ENCODE results near the gene CFAP20. TPM values are rescaled to one million over a fixed set of nuclear protein-coding genes. Genes with fewer than 3 reads are reported as not detected.

CFAP20 gene
- total RNA-seq, 4 donors from 2014 or later: 28.6 to 85.4 (median 60.7) TPM

DNA sequence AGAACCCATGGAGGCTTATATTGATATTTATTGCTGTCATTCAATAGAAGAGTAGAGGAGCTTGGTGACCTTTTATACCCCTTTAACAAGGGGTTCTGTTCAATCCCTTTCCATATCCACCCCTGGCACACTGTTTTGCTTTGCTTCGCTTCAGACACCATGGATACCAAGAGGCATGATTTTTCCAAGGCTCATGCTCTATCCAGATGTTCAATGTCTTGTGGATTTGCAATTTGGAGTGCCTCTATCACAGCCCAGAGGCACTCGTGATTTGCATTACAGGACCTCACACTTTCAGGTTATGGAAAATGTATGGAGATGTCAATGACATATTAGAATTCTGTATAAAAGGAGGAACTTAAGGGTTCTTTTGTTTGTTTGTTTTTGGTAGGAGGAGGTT is 21.5 kb downstream of the CFAP20 start:
- 84% methylated on average over 2 of the region's 2 CpGs for WGBS
- Histone ChIP-seq H3K27me3 (no peaks in the 10 kb centered on the region), H3K36me3 (peaks cover 2% of the 10 kb centered on the region), H3K4me1 (no peaks in the 10 kb centered on the region), H3K4me3 (no peak overlapping the region), H3K9me3 (no peaks in the 10 kb centered on the region), H3K27ac (no peak overlapping the region)
- DNase-seq (ENCODE audit: low spot score in 2 of 2): no peak
- TF ChIP-seq POLR2AphosphoS5 (IDR thresholded peaks at IDR 0.05): no peak
- TF ChIP-seq POLR2A (IDR thresholded peaks at IDR 0.05): no peak
- TF ChIP-seq, protein P1, sequence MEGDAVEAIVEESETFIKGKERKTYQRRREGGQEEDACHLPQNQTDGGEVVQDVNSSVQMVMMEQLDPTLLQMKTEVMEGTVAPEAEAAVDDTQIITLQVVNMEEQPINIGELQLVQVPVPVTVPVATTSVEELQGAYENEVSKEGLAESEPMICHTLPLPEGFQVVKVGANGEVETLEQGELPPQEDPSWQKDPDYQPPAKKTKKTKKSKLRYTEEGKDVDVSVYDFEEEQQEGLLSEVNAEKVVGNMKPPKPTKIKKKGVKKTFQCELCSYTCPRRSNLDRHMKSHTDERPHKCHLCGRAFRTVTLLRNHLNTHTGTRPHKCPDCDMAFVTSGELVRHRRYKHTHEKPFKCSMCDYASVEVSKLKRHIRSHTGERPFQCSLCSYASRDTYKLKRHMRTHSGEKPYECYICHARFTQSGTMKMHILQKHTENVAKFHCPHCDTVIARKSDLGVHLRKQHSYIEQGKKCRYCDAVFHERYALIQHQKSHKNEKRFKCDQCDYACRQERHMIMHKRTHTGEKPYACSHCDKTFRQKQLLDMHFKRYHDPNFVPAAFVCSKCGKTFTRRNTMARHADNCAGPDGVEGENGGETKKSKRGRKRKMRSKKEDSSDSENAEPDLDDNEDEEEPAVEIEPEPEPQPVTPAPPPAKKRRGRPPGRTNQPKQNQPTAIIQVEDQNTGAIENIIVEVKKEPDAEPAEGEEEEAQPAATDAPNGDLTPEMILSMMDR (IDR thresholded peaks at IDR 0.05): no peak
- TF ChIP-seq EP300 (IDR thresholded peaks at IDR 0.05): no peak

DNA sequence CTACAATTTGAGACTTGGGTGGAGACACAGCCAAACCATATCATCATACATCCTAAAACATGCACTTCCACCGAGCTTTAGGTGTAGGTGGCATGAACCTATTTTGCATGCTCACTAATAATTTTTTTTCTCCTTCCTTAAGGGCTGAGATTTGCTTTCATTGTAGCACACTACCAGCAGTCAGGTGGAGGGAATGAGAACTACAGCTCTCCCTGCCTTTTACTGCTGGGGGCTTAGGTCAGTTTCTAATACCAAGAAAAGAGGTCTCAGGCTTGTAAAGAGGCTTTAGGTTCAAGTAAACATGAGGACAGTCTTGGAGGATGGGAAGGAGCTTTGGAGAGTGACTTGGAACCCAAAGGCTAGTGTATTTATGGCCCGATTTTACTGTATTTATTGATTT is 22.0 kb downstream of the CFAP20 start:
- H3K4me1 ChIP-seq: no peaks in the 10 kb centered on the region
- 71% methylated on average over 2 of the region's 2 CpGs for WGBS

DNA sequence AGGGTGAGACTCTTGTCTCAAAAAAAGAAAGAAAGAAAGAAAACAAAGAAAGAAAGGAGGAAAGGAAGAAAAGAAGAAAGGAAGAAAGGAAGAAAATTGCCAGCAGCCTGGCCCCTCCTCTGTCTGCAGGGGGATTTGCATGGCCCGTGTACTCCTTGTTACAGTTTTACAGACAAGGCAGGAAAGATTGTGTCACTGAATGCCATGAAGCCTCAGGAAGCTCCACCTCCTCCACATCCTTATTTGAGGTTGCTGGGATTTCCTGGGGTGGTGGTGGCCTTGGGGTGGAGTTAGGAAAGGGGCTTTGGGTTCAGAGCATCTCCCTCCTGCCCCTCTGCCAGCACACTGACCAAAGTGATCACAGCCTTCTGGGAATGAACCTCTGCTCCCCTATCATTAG is 23.6 kb downstream of the CFAP20 start:
- no peak for DNase-seq (ENCODE audit: low spot score in 2 of 2)
- Histone ChIP-seq H3K36me3 (no peaks in the 10 kb centered on the region), H3K27ac (no peak overlapping the region), H3K27me3 (no peaks in the 10 kb centered on the region), H3K4me3 (no peak overlapping the region), H3K9me3 (no peaks in the 10 kb centered on the region), H3K4me1 (no peaks in the 10 kb centered on the region)
- TF ChIP-seq EP300 (IDR thresholded peaks at IDR 0.05) (no peak), POLR2AphosphoS5 (IDR thresholded peaks at IDR 0.05) (no peak), POLR2A (IDR thresholded peaks at IDR 0.05) (no peak)
- TF ChIP-seq, protein P1 (IDR thresholded peaks at IDR 0.05): no peak
- WGBS: 0% methylated on average over 1 of the region's 1 CpG

More for the DNA sequence above, 22.0 kb downstream of the CFAP20 start:
- H3K9me3 ChIP-seq: no peaks in the 10 kb centered on the region
- no peaks in the 10 kb centered on the region for H3K36me3 ChIP-seq
- TF ChIP-seq, protein P1 (IDR thresholded peaks at IDR 0.05): no peak
- TF ChIP-seq POLR2A (IDR thresholded peaks at IDR 0.05) (no peak), POLR2AphosphoS5 (IDR thresholded peaks at IDR 0.05) (no peak), EP300 (IDR thresholded peaks at IDR 0.05) (no peak)
- no peak overlapping the region for H3K4me3 ChIP-seq
- no peaks in the 10 kb centered on the region for H3K27me3 ChIP-seq
- no peak overlapping the region for H3K27ac ChIP-seq
- no peak for DNase-seq (ENCODE audit: low spot score in 2 of 2)

DNA sequence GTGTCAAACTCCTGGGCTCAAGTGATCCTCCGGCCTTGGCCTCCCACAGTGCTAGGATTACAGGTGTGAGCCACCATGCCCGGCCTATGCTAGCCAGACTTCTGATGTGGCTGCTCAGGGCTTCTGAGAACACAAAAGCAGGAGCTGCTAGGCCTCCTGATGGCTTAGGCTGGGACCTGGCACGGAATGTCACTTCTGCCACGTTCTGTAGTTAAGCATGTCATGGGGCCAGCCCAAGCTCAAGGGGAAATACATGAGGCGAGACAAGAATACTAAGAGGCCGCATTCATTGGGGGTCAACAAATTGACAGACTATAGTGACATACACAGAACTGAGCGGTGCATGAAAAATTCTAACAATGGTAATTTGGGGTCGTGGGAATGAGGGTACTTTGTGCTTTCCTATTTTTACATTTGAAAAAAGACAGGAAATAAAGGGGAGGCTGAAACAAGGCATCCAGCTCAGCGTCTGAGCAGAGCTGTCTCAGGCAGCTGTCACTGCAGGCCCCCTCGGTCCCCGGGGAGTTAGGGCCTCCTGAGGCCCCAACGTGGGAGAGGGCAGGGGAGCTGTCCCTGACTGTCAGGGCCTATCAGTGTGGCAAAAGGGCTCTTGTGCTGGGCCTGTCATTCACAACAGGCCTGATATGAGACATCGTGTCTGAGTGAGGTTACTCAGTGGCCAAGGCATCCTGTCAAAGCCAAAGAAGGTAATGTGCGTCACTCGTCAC is 26.4 kb downstream of the CFAP20 start:
- H3K9me3 ChIP-seq: no peaks in the 10 kb centered on the region
- TF ChIP-seq POLR2AphosphoS5 (IDR thresholded peaks at IDR 0.05): no peak
- no peak for TF ChIP-seq POLR2A (IDR thresholded peaks at IDR 0.05)
- no peak for TF ChIP-seq EP300 (IDR thresholded peaks at IDR 0.05)
- TF ChIP-seq, protein P1 (IDR thresholded peaks at IDR 0.05): no peak
- no peaks in the 10 kb centered on the region for H3K4me1 ChIP-seq
- no peak for DNase-seq (ENCODE audit: low spot score in 2 of 2)
- 89% methylated on average over 15 of the region's 15 CpGs for WGBS
- no peaks in the 10 kb centered on the region for H3K27me3 ChIP-seq
- no peak overlapping the region for H3K27ac ChIP-seq
- H3K4me3 ChIP-seq: no peak overlapping the region
- H3K36me3 ChIP-seq: no peaks in the 10 kb centered on the region

DNA sequence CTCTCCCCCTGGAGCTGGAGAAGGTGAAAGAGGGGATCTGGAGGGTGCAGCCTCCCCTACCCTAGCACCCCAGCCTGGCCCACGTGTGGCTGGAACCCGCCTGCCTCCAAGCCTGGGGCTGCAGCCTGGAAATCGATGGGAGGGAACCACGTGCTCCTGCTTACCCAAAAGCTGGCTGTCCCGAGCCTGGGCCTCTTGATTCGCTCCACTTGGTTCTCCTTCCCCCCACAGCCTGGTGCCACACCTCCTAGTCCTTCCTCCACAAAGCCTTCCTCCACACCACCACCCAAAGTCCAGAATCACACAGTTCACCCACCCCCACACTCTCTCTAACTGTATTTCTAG is 29.3 kb downstream of the CFAP20 start:
- TF ChIP-seq EP300 (IDR thresholded peaks at IDR 0.05) (no peak), POLR2AphosphoS5 (IDR thresholded peaks at IDR 0.05) (no peak), POLR2A (IDR thresholded peaks at IDR 0.05) (no peak)
- TF ChIP-seq, protein P1 (IDR thresholded peaks at IDR 0.05): no peak
- DNase-seq (ENCODE audit: low spot score in 2 of 2): no peak
- H3K9me3 ChIP-seq: no peaks in the 10 kb centered on the region
- H3K4me1 ChIP-seq: no peaks in the 10 kb centered on the region
- H3K27me3 ChIP-seq: no peaks in the 10 kb centered on the region
- H3K27ac ChIP-seq: no peak overlapping the region
- no peaks in the 10 kb centered on the region for H3K36me3 ChIP-seq
- no peak overlapping the region for H3K4me3 ChIP-seq
- 52% methylated on average over 3 of the region's 6 CpGs for WGBS

Data from suprapubic skin (tissue), 4 donors.